GM18520 (cell line): ENCODE results near the gene NME9.

ENCODE experiments used
- ATAC-seq: cut with Tn5 transposase; IDR thresholded peaks from one replicate; pipeline ENCODE4 v1.9.1; 2021; ENCODE audit not compliant: unreplicated experiment

Gene NME9

DNA sequence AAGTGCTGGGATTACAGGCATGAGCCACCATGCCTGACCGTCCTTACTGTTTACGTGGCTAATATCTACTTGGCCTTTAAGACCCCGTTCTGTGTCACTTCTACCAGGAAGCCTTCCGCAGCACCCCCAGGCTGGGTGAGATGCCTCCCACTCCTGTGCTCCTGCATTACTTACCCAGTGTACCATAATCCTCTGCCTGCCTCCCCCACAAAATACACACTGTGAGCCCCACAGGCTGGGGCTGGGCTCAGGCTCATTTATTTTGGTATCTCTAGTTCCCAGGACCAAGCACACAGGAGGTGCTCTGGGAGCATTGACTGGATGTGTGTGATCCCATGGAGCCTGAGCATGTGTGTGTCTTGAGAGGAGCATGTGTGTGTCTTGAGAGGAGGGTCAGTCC lies 33.7 kb upstream of the NME9 start:
- ATAC-seq, result no peak

DNA sequence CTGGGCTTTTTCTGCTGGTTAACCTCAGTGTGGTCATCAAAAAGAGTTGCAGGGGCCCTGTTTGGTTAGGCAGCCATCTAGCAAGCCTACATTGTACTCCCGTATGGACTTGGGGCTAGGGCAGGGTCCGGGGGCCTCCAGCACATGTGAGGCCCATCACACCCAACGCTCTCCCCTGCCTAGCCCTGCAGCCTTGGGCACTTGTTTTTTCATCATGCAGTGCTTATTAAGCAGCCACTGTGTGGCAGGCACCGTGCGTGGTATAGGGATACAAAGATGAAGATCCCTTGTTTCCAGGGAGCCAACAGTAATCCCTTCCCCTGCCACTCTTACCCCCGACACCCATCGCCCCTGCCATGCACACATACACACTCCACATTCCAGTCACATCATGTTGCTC lies 32.9 kb upstream of the NME9 start:
- ATAC-seq, result no peak

DNA sequence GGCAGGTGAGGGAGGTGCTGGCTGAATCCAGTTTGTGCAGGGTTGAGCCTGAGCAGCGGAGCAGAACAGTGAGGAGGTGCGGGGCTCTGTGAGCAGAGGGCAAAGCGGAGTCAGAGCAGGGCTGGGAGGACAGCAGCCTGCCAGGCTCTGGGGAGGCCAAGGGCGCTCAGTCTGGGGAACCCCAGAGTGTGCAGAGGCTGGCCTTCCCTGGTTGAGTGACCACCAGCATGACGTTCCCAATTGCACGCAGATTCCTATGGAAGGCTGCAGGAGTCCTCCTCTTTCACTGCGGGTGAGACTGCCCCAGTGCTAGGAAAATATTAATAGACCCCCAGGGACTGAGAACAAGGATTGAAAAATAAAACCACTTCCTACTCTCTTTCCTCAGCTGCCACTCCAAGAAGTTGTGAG lies 31.9 kb upstream of the NME9 start:
- no peak for ATAC-seq

DNA sequence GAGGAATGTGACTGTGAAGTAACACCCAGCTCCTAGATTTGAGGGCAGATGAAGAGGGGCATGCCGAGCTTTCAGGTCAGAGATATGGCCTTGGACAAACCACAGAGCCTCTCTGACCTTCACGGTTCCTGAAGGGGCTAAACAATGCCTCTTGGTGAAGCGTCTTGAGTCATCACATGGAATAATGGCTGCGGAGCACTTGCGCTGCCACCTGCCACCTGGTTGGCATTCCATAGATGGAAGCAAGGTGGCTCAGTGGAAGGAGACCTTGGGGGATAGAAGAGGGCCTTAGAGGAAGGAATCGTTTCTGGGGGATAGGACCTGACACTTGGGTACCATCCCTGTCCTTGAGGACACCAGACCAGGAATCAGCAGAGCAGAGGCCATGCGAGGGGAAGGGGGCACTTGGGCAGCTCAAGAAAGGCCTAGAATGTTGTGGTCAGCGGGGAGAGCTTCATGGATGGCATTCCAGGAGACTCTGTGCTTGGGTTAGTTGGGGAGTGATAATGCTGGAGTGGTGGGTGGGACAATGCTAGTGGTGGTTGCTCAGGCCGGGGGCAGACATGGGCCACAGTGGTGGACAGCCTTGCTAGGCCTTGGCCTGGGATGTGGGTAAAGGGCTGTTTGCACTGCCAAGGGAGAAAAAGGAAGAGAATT lies 31.3 kb upstream of the NME9 start:
- no peak for ATAC-seq

DNA sequence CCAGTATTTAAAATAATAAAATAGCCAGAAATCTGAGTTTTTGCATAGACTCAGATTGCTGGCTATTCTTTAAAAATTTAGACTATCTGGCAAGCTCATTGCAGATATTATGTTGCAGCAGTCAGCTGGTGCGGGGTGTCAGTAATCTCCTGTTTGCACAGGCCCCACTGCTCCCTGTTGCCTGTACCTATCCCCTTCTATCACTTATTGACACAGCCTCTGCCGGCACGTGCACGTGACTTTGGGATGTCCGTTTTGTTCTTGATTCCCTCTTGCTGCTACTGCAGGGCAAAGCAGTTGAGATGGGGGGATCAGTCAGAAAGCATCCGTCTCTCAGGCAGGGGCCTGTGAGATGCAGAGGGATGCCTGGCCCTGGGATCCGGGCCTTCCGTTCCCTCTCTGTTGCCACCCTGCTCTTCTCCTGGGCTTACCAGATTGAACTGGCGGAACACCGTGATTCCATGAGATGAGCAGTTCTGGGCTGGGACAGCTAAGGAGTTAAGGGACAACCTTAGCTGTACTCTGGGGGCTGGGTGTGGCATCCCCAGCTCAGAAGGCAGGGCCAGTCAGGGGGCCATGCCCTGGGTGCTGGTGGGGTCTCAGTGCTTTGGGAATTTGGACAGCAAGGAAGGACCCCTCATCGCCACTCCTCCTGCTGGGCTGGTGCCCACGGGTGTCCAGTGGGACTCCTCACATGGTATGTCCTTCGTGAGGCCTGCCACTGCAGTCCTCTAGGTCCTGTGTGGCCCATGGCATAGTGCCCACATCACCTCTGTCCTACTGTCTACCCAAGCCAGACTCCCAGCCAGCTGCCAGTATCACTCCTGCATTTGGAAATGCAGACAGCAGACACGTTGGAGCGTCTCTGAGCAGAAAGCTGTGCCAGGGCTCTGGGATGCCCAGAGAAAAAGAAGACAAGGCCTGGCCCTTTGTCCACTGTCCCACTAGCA lies 30.5 kb upstream of the NME9 start:
- ATAC-seq, result no peak

DNA sequence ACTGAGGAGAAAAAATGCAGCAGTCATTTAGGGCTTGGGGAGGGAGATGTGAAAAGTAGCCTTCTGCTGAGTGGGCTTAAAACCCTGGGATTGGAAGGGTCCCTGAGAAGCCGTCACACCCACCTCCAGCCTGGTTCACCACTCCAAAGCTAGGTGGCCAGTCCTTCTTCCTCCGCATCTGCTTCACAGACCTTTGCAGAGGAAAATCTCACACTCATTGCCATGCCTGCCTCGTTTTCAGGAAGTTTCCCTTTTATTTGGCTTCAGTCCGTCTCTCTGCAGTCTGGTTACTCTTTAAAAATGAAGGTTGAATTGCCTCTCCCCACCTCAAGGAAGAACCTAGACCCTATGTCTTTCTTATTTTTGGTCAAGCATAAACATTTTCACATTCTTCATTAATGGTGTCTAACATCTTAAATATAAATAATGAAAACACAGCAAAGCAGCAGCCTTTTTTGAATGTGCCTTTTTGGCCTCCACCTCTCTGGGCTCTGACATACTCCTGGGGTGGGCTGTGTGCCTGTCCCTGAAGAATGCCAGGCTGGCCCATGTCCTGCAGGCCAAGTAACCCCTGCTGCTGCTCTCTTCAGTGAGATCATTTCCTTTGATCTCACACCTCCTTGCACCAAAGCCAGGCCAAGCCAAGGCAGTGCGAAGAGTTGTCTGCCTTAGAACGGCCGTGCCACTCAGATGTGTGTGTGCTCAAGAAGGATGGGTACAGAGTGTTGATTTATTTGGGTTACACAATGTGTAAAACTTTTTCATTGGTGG lies 29.7 kb upstream of the NME9 start:
- ATAC-seq, result no peak

DNA sequence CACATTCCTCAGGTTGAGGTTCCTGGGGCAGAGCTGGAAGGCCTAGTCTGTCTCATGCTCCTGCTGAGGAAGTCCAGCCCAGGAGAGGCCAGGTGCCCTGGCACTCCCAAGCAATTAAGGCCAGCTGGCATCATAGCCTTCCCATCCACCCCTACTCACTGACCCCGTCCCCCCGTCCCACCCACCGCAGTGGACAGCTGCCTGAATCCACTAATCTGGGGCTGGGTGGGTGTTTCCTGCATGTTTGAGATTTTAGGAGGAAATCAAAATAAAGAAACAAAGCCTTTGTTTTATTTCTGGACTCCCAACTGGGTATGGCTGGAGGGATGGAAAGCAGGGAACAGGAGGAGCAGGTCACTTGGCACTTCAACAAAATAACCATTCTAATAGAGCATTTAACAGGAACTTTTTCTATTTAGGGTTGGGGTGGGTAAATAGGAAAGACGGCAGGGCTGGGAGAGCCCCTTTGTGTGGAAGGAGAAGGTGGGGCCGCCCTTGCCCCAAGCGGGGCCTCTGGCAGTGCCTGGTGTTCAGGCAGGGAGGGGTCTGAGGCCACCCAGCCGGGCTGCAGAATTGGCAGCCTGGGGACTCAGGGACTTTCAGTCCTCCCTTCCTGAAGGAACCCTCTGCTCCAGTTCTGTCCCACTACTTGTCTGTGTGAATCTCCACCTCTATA lies 27.2 kb upstream of the NME9 start:
- ATAC-seq, result no peak

DNA sequence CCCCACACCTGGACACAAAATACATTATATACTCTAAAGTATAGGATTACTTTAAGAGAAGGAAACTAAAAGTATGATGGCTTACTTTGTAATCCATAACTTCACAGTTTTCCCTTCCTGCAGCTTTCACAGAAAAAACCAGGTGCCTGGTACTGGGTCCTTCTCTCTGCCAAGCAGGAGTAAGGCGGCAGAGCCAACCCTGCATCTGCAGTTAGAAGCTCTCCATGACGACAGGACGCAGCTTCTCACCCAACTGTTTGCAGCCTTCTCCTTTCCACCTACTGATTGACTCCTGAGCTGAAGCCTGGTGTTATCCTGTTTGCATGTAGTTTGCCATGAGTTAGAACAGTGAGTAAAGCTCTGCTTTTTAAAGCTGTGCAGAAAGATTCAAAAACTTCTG lies 25.4 kb upstream of the NME9 start:
- no peak for ATAC-seq

DNA sequence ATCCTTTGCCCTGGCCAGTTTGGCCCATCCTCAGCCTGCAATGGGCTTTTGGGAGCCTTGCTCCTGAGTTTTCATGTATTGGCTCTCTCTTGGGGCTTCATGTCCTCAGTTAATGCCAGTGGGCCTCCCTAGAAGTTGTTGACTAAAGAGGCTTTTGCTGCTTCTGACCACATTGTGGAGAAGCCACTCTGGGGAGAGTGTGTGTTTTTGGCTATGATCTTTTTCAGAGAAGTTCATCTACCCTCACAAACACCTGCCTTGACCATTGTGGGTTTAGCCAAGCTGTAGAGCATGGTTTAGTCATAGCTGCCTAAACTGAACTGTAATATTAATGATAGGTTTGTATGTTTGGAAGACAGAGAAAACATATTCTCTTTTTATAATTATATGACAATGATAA lies 24.7 kb upstream of the NME9 start:
- no peak for ATAC-seq

DNA sequence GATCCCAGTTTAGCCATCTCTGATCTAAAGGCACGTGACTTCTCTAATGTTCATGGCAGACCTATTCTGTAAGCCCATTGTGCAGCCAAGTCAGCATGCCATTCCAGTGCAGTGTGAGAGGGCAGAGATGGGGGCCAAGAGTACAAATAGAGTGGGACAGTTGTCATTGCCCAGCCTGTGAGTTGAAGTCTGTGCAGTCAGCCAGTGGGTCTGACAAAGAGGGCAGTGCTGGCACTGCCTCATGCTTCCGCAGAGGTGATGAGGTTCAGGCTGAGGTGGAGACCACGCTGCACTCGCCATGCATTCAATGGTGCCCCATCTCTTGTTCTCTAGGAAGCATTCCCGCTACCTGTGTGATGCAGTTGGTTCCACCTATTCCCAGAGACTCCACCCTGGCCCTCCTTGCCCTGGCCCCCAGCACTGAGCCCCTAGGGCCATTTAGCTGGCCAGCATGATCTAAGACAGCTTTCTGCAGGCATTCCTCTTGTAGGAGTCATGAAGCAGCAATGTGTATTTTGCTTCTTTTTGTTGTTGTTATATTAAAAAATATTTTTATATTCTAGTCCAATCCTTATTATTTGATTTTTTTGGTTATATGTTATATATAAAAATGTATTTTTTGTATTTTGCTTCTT lies 22.4 kb upstream of the NME9 start:
- ATAC-seq, result no peak

DNA sequence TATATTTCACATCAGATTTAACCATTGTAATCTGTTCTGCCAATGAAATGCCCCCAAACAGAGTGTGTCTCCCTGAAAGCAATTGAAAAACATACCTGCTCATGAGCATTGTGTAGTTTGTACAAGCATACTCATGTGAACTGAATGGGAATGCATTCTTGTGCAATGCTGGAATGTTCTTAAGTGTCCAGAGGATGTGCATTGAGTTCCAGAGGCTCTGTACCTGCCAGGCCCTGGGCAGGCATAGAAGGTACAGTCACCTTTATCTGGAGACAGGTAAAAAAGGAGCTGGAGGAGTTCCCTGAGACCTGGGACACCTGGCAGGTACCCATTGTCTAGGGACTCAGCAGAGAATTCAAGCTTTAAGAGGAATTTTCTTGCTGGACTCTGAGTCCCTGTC lies 21.5 kb upstream of the NME9 start:
- ATAC-seq, result no peak

DNA sequence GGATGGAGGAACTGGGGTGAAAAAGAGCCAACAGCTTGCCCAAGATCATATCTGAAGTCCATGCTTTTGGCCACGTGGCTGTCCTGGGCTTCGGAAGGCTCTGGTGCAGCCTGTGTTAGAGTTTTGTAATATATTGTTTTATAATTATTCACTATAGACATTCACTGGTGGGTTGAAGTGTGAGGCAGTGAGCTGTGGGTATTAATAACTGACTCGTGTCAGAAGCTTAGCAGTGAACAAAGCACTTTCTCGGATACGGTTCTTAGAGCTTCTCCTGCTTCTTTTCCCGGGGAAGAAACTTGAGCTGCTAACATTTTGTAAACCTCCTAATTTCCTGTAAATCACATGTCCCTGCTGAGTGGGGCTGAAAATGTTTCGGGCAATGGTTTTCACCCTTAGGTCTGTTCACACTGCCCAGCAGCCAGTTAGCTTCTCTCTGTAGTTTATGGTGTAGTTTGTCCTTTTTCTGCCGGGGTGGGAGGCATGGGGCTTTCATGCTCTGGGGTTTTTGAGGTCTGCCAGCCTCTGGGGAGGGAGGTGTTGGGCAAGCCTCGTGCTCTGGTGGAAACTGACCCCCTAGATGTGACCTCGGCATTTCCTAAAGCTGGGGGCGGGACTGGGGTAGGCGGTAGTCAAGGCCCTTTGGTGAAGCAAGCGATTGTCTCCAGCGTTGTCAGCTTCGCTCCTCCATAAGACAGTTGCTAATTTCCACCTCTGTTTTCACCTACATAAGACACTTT lies 20.4 kb upstream of the NME9 start:
- no peak for ATAC-seq

DNA sequence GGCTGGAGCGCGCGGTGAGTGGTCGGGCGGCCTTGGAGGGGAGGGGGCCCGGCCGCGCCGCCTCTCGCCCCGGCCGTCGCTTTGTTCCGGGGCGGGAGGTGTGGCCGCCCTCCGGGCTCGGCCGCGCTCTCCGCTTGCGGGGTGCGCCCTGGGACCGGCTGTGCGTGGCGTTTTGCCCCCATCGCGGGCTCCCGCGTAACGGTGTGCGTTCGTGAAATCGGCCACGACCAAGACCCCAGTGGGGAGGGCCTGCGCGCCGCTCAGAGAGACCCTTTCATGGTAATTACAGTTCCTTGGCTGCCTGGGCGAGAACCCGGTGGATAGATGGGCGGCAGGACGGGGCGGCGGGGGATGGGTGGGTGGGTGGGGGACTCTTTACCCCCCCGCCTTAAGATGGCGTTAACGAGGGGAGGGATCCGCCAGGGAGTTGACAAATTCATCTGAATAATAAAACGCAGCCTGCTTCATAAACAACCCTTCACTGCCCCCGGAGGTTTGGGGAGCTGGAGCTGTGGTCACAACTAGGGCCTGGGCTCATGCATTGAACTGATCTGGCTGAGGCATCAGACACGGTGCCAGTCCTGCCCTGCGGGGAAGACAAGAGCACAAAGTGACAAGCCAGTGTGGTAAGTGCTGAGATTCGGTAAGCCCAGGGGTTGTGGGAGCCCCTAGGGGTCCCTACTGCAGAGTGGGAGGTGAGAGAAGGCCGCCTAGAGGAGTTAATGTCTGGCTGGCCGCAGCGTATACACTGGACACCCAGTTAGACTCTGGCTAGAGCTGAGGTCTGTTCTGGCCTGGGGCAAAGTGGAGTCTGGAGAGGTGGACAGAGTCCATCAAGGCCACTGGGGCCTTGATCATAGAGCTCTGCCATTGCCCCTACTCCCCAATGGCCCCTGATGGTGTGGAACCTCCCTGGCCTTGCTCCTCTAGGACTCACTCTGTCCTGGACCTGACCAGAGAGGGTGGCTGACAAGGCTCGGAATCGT lies 19.4 kb upstream of the NME9 start:
- no peak for ATAC-seq

DNA sequence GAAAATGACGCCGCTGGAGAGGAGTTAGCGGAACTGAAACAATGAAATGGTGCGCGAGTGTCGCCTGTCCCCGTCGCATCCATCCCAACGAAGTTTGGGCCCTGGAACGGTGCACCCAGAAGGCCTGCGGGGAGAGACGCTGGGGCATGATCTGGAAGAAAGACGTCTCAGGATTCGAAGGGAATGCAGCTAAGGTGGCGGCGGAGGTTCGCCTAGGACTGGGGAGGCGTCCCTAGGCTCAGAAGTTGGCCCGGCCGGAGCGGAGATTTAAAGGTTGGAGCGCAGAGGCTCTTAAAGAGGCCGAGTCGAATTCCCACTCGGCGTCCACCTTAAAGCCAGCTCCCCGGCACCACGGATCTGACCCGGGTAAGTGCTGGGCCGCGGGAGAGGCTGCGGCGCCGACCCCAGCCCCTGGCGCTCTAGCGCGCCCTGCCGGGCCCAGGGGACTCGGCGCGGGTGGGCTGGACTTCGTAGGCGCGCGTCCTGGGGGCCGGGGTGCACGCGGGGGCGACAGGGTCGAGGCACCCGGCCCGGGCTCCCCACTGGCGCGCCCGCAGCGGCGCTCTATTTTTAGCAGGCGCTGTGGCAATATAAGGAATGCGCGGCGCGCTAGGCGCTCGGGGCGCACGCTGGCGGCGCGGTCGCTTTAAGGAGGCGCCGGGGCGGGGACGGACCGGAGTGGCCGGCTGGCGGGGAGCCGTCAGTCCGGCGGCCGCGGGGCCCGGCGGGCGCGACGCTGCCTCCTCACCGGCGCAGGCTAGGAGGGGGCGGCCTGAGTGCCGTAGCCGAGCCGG lies 18.5 kb upstream of the NME9 start, which contains the start of gene MRAS:
MRAS (plus strand) TSS at position 620 of the 794 bp plus-strand sequence. CDS start 24,305 bp downstream, outside the sequence.
- ATAC-seq, result no peak

DNA sequence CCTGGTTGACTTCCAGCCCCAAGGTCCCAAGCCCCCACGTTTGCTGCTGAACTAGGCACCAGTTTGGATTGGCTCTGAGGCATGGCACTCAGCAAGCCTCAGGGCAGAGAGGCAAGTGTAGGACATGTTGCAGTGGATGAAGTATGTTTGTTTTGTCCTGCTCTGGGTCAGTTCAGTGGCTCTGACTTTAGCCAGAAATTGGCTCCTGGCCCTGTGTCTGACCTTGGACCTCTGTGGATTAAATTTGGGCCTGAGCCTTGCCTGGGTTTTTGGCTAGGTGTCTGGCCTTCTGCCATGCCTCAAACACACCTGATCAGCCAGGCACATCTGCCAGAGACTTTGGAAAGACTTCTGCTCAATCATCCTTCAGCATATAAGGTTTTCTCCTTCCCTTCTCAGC lies 15.1 kb upstream of the NME9 start:
- ATAC-seq, result no peak

DNA sequence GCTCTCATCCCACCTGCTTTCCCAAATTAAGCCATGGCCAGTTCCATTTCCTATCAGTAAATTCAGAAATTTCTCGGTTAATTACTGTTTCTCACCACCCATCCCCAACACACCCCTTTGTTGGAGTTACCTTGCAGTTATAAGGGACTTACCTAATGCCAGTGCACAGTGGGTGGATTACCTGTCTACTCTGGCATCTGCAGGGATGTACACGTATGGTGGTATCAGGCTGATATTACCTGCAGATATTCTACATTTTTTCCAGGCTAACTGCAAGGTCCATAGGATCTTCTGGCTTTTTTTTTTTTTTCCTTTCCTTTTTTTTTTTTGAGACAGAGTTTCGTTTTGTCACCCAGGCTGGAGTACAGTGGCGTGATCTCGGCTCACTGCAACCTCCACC lies 10.9 kb upstream of the NME9 start:
- no peak for ATAC-seq

DNA sequence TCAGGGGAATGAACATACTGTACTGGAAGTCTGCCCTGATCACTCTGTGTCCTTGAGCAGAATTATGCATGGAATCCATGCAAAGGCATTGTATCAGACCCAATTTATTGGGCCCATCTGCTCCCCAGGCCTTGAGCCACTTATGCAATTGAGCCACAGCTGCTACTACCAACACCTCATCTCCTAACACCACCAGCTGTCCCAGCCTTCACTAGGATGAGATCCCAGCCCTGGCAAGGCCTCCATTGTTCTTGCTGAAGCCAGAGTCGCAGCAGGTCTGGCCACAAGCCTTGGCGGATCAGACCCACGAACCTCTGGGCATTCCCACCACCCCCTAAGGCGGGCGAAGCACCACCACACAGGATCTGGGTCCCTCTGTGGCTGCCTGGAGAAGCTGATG lies 9.2 kb upstream of the NME9 start:
- ATAC-seq, result no peak

DNA sequence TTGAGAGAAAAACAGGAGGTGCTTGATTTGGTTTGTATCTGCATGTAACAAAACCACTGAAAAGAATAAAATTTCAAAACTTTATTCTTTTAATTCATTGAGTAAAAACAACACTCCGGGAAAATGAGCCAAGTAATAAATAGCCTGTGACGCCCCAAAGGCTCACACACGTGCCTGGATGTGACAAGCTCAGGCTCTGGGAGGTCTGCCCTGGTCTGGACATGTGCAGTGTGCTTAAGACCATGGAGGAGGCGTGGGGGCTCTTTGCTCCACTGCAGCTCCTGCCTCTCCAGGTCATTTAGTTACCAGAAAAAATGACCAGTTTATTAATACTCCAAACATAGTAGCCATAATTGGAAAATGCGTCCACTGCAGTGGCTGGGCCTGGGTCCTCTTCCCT lies 8.6 kb upstream of the NME9 start:
- ATAC-seq, result no peak
